GM12872 (cell line): ENCODE results near the gene BHLHE23.

Experiments
- TF ChIP-seq, protein P1 (sequence below): IDR thresholded peaks from 3 replicates; pipeline ENCODE4 v1.5.1; 2011; ENCODE audit warnings: low read depth, mild to moderate bottlenecking, low read length, moderate library complexity; ENCODE audit not compliant: insufficient read depth

The BHLHE23 gene

DNA sequence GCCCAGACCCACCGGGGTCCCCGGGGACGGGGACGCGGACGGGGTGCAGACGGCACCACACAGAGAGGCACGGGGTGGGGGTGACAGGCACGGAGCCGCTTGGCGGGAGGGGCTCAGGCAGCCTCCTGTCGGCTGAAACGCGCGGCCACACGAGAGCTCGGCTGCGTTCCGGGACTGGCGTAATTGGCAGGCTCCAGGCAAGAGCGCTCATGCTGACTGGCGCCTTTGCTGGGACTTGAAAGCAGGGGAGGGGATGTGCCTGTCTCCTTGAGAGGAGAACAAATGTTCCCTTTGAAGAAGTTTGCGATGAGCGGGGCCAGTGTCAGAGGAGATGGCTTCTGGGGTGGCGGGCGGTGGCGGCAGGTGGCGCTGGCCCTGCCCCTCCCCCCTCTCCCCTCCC, 25.8 kb downstream of the BHLHE23 start:
- TF ChIP-seq, protein P1, sequence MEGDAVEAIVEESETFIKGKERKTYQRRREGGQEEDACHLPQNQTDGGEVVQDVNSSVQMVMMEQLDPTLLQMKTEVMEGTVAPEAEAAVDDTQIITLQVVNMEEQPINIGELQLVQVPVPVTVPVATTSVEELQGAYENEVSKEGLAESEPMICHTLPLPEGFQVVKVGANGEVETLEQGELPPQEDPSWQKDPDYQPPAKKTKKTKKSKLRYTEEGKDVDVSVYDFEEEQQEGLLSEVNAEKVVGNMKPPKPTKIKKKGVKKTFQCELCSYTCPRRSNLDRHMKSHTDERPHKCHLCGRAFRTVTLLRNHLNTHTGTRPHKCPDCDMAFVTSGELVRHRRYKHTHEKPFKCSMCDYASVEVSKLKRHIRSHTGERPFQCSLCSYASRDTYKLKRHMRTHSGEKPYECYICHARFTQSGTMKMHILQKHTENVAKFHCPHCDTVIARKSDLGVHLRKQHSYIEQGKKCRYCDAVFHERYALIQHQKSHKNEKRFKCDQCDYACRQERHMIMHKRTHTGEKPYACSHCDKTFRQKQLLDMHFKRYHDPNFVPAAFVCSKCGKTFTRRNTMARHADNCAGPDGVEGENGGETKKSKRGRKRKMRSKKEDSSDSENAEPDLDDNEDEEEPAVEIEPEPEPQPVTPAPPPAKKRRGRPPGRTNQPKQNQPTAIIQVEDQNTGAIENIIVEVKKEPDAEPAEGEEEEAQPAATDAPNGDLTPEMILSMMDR, result no peak

DNA sequence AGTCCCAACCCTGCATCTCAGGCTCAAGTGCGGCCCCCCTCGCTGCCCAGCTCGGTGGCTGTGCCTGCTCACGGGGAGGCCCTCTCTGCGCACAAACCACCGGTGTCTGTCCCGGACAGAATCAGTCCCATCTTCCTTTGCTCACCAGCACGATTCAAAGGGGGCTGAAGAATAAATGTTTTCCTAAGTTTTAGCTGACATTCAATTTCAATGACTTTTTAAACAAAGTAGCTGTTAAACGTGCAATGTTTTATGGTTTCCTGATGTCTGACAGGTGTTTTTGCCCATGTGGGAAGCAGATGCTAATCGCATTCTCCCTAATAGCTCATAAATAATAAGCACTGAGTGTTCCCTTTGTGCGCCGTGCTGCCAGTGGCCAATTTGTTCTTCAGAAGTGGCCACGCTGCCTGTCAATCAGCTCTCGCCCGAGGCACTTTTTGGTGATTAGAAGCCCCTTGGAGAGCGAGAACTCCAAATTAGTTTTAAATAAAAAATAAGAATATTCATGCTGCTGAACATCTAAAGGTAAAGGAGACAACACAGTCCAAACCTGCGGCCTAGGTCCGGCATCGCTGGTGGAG, 26.3 kb downstream of the BHLHE23 start:
- TF ChIP-seq, protein P1, result no peak

DNA sequence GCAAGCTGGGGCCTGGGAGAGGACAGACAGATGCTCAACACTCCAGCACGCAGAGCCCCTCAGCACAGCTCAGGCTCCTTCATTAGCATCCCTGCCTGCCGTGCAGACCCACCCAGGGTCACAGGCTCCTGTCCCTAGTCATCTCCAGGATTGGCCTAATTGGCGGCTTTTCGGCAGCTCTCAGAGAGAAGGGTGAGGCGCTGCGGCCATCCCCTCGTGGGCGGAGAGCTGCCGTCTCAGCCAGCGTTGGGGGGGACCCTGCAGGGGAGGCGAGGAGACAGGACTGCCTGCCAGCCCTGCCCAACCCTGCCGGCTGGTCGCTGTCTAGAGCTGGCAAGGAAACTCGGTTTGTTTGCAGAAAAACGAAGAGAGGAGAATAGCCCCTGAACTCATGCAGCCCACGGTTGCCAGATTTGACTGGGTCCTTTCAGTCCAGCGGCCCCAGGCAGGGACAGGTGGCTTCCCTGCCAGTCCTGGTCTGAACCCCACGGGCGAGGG, 26.8 kb downstream of the BHLHE23 start:
- TF ChIP-seq, protein P1, result no peak

DNA sequence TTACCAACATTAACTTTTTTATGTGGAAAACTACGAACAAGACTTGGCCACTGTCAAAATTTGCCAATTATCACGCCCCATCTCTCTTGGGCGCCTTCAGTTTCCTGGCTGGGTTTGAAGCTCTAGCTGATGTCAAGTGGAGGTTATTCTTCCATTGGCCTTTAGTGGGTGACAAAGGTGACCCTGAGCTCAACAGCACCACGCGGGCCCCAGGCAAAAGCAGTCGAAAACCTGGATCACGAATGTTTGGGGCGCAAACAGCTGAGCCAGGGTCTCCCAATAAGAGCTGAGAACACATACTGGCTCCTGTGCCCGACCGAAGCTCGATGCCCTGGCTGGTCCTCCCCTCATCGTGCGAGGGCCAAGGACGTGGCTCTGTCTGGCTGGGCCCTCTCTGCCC, 27.5 kb downstream of the BHLHE23 start:
- TF ChIP-seq, protein P1, result 0 out of 3 replicates have a peak, but pooled peaks have one; percentile 25

DNA sequence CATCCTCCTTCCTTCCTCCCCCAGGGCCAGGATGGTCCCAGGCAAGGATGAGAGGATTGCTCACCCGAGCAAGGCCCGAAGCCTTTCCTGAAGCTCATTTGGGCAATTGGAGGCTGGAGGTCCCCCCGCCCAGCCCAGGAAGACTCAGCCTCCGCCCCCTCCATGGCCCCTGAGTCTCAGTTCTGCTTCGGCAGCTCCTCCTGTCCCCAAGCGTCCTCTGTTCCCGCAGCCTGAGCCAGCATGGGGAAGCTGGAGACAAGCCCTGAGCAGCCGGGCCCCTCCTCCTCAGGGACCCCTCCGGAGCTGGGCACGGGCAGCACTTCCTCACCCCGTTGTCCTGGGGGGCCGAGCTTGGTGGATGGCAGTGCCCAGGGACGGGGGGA, 28.2 kb downstream of the BHLHE23 start:
- TF ChIP-seq, protein P1, result no peak

DNA sequence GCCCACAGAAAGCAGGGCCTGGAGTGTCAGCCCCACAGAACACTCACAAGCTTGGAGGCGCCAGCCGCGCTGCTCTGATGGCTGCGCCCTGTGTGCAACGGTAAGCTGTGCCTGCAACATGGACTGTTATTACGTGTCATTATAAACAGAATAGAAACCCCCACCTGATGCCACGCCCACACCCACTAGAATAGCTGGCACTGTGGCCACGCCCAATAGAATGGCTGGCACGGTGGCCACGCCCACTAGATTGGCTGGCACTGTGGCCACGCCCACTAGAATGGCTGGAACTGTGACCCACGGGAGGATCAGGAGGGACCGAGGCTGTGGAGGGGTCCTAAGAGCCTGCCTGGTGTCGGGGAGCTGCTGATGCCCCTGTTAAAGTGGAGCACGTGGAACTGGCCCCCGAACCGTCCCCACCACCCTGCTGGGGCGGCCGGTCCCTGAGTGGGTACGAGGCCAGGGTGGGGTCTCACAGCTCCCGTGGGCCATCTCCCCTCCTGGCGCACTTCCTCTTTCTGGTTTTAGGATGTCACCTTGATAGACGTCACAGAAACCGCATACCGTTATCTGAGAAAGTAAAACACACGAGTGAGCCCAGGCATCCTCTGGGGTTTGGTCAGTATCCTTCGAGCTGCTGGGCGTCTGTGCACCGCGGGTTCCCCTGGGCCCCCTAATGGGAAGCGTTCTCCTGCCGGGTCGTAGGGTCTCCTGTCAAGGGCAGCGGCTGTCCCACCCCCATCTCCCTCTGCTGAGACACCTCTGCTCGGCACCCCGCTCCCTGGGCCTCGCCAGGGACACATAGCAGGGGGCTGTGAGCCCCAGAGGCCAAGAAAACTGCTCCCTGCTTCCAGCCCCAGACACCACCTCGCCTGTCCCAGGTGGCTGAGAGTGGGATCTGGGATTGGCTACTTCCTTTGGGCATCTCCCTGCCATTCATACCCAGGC, 28.9 kb downstream of the BHLHE23 start:
- TF ChIP-seq, protein P1, result no peak

DNA sequence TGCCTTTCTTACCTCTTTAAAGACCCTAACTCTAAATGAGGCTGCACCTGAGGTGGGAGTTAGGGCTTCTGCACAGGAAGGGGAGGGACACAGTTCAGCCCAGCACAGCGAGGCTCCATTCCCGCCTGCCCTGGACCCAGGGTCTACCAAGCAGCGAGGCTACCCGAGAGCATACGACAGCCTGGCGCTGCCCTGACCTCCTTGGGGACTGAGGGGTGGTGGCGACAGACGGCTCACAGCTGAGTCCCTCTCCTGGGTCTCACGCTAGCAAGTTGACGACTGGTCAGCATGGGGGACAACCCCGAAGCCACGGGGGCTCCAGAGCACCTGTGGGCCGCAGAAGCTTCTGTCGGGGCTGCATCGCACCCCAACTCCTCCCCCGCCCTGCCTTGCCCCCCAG, 29.9 kb downstream of the BHLHE23 start:
- TF ChIP-seq, protein P1, result no peak
